Chondrocyte (in vitro differentiated cells): ENCODE data around the gene BCAR3. TPM values are rescaled to one million over a fixed set of nuclear protein-coding genes. Genes with fewer than 3 reads are reported as not detected.

ENCODE experiments used
- DNase-seq: peaks from one replicate; pipeline ENCODE4 v3.0.0; 2021; ENCODE audit warnings: mixed read lengths, low spot score
- H3K27ac Mint-ChIP-seq: one replicate; pipeline ENCODE4 v1.8.0; 2021; ENCODE audit warnings: mild to moderate bottlenecking, moderate library complexity, mixed read lengths; ENCODE audit not compliant: unreplicated experiment
- H3K27me3 Mint-ChIP-seq: 2 replicates; pipeline ENCODE4 v1.8.0; 2021; ENCODE audit warnings: low read depth, mixed read lengths
- H3K36me3 Mint-ChIP-seq: 2 replicates; pipeline ENCODE4 v1.8.0; 2021; ENCODE audit warnings: low read depth, mixed read lengths
- H3K4me1 Mint-ChIP-seq: 2 replicates; pipeline ENCODE4 v1.8.0; 2021; ENCODE audit warnings: low read depth, mild to moderate bottlenecking, mixed read lengths
- H3K4me3 Mint-ChIP-seq: one replicate; pipeline ENCODE4 v1.8.0; 2021; ENCODE audit warnings: mild to moderate bottlenecking, moderate library complexity, mixed read lengths; ENCODE audit not compliant: unreplicated experiment
- H3K9me3 Mint-ChIP-seq: 2 replicates; pipeline ENCODE4 v1.8.0; 2021; ENCODE audit warnings: low read depth, mixed read lengths
- total RNA-seq: library from RNA; stranded (reverse); gene quantifications from 3 replicates; pipeline ENCODE4 v1.2.1, GENCODE V29; 2021
- TF ChIP-seq, protein P1 (sequence below): fragments of 200-600 bp; sonication (generic); IDR thresholded peaks from 2 replicates; pipeline ENCODE4 v1.5.0; 2021; ENCODE audit warnings: antibody characterized with exemption, mild to moderate bottlenecking, moderate library complexity

Gene BCAR3
- total RNA-seq, 1 donor from 2014 or later: 18.5 TPM

GRCh38 chr1:93713341-93713740, 31.7 kb upstream of the BCAR3 start:
- no peak overlapping the region for H3K4me3 Mint-ChIP-seq
- peaks cover 6% of the 10 kb centered on the region for H3K9me3 Mint-ChIP-seq
- H3K4me1 Mint-ChIP-seq: peaks cover 11% of the 10 kb centered on the region
- no peaks in the 10 kb centered on the region for H3K27me3 Mint-ChIP-seq
- no peak overlapping the region for H3K27ac Mint-ChIP-seq
- TF ChIP-seq, protein P1, sequence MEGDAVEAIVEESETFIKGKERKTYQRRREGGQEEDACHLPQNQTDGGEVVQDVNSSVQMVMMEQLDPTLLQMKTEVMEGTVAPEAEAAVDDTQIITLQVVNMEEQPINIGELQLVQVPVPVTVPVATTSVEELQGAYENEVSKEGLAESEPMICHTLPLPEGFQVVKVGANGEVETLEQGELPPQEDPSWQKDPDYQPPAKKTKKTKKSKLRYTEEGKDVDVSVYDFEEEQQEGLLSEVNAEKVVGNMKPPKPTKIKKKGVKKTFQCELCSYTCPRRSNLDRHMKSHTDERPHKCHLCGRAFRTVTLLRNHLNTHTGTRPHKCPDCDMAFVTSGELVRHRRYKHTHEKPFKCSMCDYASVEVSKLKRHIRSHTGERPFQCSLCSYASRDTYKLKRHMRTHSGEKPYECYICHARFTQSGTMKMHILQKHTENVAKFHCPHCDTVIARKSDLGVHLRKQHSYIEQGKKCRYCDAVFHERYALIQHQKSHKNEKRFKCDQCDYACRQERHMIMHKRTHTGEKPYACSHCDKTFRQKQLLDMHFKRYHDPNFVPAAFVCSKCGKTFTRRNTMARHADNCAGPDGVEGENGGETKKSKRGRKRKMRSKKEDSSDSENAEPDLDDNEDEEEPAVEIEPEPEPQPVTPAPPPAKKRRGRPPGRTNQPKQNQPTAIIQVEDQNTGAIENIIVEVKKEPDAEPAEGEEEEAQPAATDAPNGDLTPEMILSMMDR: no peak
- H3K36me3 Mint-ChIP-seq: peaks cover 1% of the 10 kb centered on the region
- no peak for DNase-seq

DNA sequence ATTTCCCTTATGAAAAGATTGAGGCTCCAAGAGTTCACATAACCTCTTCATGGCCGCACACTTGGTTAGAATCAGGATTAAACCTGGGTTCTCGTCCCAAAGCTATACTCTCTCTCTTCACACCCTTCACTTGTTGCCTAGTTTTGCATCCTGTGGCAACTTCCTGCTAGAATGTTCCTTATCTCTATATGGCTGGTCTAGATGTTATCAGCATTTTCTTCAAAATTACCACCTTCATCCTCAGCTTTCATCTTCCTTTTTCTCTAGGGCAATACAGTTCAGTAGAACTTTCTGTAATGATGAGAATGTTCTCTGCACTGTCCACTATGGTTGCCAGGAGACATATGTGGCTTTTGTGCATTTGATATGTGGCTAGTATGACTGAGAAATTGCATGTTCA, 31.1 kb upstream of the BCAR3 start:
- peaks cover 11% of the 10 kb centered on the region for H3K4me1 Mint-ChIP-seq
- peaks cover 1% of the 10 kb centered on the region for H3K36me3 Mint-ChIP-seq
- TF ChIP-seq, protein P1: no peak
- no peak overlapping the region for H3K4me3 Mint-ChIP-seq
- H3K27ac Mint-ChIP-seq: no peak overlapping the region
- peaks cover 6% of the 10 kb centered on the region for H3K9me3 Mint-ChIP-seq
- no peaks in the 10 kb centered on the region for H3K27me3 Mint-ChIP-seq
- DNase-seq: no peak

- TF ChIP-seq, protein P1: no peak
- H3K4me1 Mint-ChIP-seq: peaks cover 11% of the 10 kb centered on the region
- no peak overlapping the region for H3K27ac Mint-ChIP-seq
- DNase-seq: no peak
- no peak overlapping the region for H3K4me3 Mint-ChIP-seq
- no peaks in the 10 kb centered on the region for H3K27me3 Mint-ChIP-seq
- no peaks in the 10 kb centered on the region for H3K36me3 Mint-ChIP-seq
- no peaks in the 10 kb centered on the region for H3K9me3 Mint-ChIP-seq
Measured at GRCh38 chr1:93710499-93711453, 29.1 kb upstream of the BCAR3 start.

DNA sequence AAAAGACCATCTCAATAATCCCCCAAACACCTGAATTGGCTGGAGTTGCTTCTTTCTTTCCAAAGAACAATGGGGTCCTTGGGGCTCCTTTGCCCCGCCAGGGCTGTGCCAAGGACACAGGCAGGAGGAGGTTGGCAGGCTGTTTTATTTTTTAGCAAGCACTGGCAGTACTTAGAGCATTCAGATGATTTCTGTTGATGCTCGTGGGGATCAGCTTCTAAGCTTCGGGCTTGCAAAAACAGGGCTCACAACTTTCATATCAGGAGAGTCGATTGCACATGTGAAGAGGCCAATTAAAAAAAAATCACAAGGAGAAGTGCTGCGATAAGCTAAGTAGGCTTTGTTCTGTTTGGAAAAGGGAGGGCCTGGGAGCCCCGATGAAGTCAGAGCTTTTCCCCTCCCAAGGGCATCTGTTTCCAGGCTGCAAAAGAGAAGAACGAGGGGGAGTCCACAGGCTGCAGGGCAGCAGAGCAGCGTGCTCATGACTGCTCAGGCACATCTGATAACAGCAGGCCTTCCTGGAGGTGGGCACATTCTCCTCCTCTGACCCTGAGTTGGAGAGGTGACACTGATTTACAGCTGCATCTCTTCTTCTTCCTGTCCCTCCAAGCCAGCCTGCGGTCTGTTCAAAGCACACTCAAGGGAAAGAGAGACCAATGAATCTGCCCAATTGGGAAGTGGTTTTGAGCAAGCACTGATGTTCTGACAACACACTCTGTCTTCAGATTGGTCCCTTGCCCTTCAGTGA, 27.3 kb upstream of the BCAR3 start:
- H3K4me3 Mint-ChIP-seq: no peak overlapping the region
- peaks cover 10% of the 10 kb centered on the region for H3K4me1 Mint-ChIP-seq
- TF ChIP-seq, protein P1: no peak
- H3K9me3 Mint-ChIP-seq: no peaks in the 10 kb centered on the region
- no peaks in the 10 kb centered on the region for H3K27me3 Mint-ChIP-seq
- no peaks in the 10 kb centered on the region for H3K36me3 Mint-ChIP-seq
- DNase-seq: no peak
- H3K27ac Mint-ChIP-seq: no peak overlapping the region

- Mint-ChIP-seq H3K4me3 (no peak overlapping the region), H3K27me3 (no peaks in the 10 kb centered on the region), H3K9me3 (no peaks in the 10 kb centered on the region), H3K4me1 (peaks cover 10% of the 10 kb centered on the region), H3K36me3 (no peaks in the 10 kb centered on the region), H3K27ac (no peak overlapping the region)
- no peak for DNase-seq
- TF ChIP-seq, protein P1: no peak
Measured at GRCh38 chr1:93707956-93708355, 26.3 kb upstream of the BCAR3 start.
